Measurements from ENCODE around the gene CDH11.

CDH11 gene

DNA sequence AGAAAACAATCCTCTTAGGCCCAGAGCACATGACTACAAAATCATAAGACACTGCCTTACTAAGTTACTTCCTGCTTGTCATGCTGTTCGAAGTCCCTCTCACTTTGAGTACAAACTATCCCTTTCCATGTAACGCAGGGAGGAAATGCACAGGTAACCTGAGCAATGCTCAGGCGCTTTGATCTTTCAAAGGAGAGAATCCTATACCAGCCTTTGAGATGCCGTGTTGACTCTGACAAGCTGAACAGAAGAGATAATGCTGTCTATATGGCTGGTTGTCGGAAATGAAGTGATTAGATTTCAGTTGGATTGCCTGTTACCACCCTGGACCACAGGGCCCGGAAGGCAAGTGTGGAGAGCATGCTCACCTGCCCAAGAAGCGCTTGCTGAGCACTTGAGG is 75.9 kb downstream of the CDH11 start:
- H3K36me3 ChIP-seq (ENCODE audit: control insufficient read depth, insufficient read depth, low read length), result no peaks in the 10 kb centered on the region
- no peak overlapping the region for H3K4me3 ChIP-seq (replicated peaks; ENCODE audit: low read depth, low read length)
- H3K27me3 ChIP-seq (replicated peaks; ENCODE audit: control insufficient read depth, insufficient read depth, low read length), result no peaks in the 10 kb centered on the region
- TF ChIP-seq, protein P1, sequence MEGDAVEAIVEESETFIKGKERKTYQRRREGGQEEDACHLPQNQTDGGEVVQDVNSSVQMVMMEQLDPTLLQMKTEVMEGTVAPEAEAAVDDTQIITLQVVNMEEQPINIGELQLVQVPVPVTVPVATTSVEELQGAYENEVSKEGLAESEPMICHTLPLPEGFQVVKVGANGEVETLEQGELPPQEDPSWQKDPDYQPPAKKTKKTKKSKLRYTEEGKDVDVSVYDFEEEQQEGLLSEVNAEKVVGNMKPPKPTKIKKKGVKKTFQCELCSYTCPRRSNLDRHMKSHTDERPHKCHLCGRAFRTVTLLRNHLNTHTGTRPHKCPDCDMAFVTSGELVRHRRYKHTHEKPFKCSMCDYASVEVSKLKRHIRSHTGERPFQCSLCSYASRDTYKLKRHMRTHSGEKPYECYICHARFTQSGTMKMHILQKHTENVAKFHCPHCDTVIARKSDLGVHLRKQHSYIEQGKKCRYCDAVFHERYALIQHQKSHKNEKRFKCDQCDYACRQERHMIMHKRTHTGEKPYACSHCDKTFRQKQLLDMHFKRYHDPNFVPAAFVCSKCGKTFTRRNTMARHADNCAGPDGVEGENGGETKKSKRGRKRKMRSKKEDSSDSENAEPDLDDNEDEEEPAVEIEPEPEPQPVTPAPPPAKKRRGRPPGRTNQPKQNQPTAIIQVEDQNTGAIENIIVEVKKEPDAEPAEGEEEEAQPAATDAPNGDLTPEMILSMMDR (IDR thresholded peaks at IDR 0.05; ENCODE audit: insufficient read depth, low read length, poor library complexity, severe bottlenecking), result no peak
- no peak for DNase-seq (ENCODE audit: extremely low read depth, insufficient read length)

DNA sequence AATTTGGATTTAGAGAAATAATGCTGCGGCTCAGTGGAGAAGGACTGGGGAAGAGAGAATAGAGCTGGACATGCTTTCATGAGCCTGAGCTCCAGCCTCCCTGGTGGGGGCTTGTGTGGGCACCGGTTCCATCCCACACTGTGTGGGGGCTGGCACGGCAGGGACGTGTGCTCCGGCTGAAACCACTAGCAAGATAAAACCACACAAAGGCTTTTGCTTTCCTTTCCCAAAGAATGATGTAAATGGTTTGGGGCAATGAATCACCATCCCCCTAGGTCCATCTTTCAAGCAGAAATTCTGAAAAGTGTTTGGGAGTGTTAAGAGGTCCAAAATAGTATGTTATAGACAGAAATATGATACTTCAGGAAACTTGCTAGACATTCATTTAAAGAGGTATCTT is 77.0 kb downstream of the CDH11 start:
- TF ChIP-seq, protein P1 (IDR thresholded peaks at IDR 0.05; ENCODE audit: insufficient read depth, low read length, poor library complexity, severe bottlenecking), result no peak
- Histone ChIP-seq H3K27me3 (replicated peaks; ENCODE audit: control insufficient read depth, insufficient read depth, low read length) (no peaks in the 10 kb centered on the region), H3K36me3 (ENCODE audit: control insufficient read depth, insufficient read depth, low read length) (no peaks in the 10 kb centered on the region), H3K4me3 (replicated peaks; ENCODE audit: low read depth, low read length) (no peak overlapping the region)
- no peak for DNase-seq (ENCODE audit: extremely low read depth, insufficient read length)

DNA sequence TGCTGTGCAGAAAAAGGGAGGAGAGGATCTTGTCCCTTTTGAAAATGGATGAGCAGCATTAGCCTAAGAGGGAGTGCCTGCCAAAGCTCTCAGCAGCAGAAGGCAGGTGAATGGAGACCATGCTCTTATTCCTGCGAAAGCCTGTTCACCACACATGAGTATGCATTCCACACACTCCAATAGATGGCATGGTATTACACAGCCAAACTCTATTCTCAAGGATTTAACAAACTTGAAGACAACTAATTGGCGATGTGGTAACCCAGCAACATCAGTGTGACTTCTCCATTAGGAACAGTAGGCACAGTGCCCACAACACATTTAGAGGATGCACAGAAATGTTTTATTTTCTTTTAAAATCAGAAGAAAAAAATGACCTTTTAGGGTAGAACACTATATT is 77.8 kb downstream of the CDH11 start:
- no peaks in the 10 kb centered on the region for H3K27me3 ChIP-seq (replicated peaks; ENCODE audit: control insufficient read depth, insufficient read depth, low read length)
- H3K36me3 ChIP-seq (ENCODE audit: control insufficient read depth, insufficient read depth, low read length), result no peaks in the 10 kb centered on the region
- DNase-seq (ENCODE audit: extremely low read depth, insufficient read length), result no peak
- no peak overlapping the region for H3K4me3 ChIP-seq (replicated peaks; ENCODE audit: low read depth, low read length)
- TF ChIP-seq, protein P1 (IDR thresholded peaks at IDR 0.05; ENCODE audit: insufficient read depth, low read length, poor library complexity, severe bottlenecking), result no peak

DNA sequence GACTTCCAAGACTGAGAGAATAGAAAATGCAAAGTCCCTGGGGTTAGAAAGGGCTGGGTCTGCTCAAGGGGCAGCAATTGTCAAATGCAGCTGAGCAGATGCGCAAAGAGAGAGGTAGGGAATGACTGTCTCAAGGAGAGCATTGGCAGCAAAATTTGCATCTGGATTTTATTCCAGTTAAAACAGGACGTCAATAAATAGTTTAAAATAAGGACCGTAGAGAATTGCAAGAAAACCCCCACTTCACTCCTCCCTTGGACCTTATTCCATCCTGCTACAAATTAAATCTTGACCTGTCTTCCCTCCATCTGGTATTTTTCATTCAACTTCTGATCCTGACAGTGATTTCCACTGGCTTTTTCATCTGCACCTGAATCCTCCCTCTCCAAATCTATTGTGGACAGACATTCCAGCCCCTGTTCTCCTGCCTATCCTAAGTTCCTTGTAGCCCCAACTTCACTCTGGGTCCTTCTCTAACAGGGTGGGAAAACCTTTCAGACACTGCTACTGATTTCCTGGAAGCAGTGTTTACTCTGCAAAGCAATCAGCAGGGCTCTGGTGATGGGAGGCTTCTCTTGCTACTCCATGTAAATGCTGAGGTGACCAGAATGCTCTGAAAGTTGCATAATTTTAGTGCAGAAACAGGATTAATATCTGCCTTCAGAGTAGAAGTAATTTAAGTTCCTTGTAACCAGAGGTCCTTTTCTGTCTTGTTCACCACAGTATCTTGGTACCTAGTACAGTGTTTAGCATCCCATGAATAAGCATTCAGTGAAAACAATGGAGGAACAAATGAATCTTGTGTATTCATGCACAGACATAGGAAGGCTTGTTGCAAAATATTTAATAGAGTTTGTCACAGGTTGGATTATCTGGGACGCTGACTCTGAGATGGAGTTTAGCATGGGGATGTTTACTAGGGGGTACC is 79.2 kb downstream of the CDH11 start:
- TF ChIP-seq, protein P1 (IDR thresholded peaks at IDR 0.05; ENCODE audit: insufficient read depth, low read length, poor library complexity, severe bottlenecking), result no peak
- Histone ChIP-seq H3K27me3 (replicated peaks; ENCODE audit: control insufficient read depth, insufficient read depth, low read length) (no peaks in the 10 kb centered on the region), H3K4me3 (replicated peaks; ENCODE audit: low read depth, low read length) (no peak overlapping the region), H3K36me3 (ENCODE audit: control insufficient read depth, insufficient read depth, low read length) (no peaks in the 10 kb centered on the region)
- no peak for DNase-seq (ENCODE audit: extremely low read depth, insufficient read length)

DNA sequence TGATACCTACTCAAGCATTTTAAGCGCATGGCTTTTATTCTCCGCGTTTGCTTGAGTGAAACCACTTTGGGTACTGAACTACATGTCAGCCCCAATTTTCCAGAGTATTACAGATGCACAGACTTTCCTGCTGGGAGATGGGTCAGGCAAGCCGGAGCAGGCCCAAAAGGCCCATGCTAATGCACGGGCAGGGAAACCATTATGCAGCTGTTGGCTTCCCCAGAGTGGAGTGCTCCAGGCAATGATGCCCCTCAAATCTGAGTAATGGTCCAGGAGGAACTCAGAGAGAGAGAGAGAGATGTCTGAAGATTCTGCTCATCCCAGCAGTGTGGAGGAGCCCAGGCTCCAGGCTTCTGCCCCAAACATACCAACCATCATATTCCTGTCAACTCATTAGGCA is 80.2 kb downstream of the CDH11 start:
- DNase-seq (ENCODE audit: extremely low read depth, insufficient read length), result no peak
- H3K4me3 ChIP-seq (replicated peaks; ENCODE audit: low read depth, low read length), result no peak overlapping the region
- no peaks in the 10 kb centered on the region for H3K27me3 ChIP-seq (replicated peaks; ENCODE audit: control insufficient read depth, insufficient read depth, low read length)
- no peaks in the 10 kb centered on the region for H3K36me3 ChIP-seq (ENCODE audit: control insufficient read depth, insufficient read depth, low read length)
- TF ChIP-seq, protein P1 (IDR thresholded peaks at IDR 0.05; ENCODE audit: insufficient read depth, low read length, poor library complexity, severe bottlenecking), result no peak

All from GM06990 (cell line).